ENCODE measurements around the gene MEF2C.

Gene MEF2C

GRCh38 chr5:88748666-88749065 is 134.3 kb downstream of the MEF2C start:
- intact Hi-C loops (cut with DNase I; ENCODE audit: low total_unique reads): no loop called here
- Histone ChIP-seq H3K4me1 (peaks cover 0 to 5% (median 2%) of the 10 kb centered on the region in 4 donors), H3K36me3 (peaks cover 45 to 49% (median 46%) of the 10 kb centered on the region in 3 donors), H3K9me3 (no peaks in the 10 kb centered on the region), H3K27ac (no peak overlapping the region), H3K4me3 (no peak overlapping the region), H3K27me3 (no peaks in the 10 kb centered on the region)
- DNase-seq: no peak
- TF ChIP-seq CTCF (IDR thresholded peaks at IDR 0.05): no peak

- Histone ChIP-seq H3K9me3 (no peaks in the 10 kb centered on the region), H3K36me3 (peaks cover 37 to 46% (median 39%) of the 10 kb centered on the region in 3 donors), H3K27ac (no peak overlapping the region), H3K4me1 (peaks cover 0 to 27% (median 5%) of the 10 kb centered on the region in 4 donors), H3K4me3 (no peak overlapping the region), H3K27me3 (no peaks in the 10 kb centered on the region)
- intact Hi-C loops (cut with DNase I; ENCODE audit: low total_unique reads): no loop called here
- no peak for DNase-seq
- no peak for TF ChIP-seq CTCF (IDR thresholded peaks at IDR 0.05)
Observed at GRCh38 chr5:88746438-88746882, 136.5 kb downstream of the MEF2C start.

GRCh38 chr5:88745093-88745696 is 137.8 kb downstream of the MEF2C start:
- Histone ChIP-seq H3K9me3 (no peaks in the 10 kb centered on the region), H3K36me3 (peaks cover 25 to 38% (median 27%) of the 10 kb centered on the region in 3 donors), H3K4me3 (no peak overlapping the region), H3K27me3 (no peaks in the 10 kb centered on the region), H3K4me1 (peaks cover 0 to 38% (median 5%) of the 10 kb centered on the region in 4 donors), H3K27ac (no peak overlapping the region)
- intact Hi-C loops (cut with DNase I; ENCODE audit: low total_unique reads): no loop called here
- DNase-seq: no peak
- TF ChIP-seq CTCF (IDR thresholded peaks at IDR 0.05): no peak

- Histone ChIP-seq H3K4me1 (peaks cover 0 to 55% (median 5%) of the 10 kb centered on the region in 4 donors), H3K36me3 (peaks cover 12 to 23% (median 16%) of the 10 kb centered on the region in 3 donors), H3K27me3 (no peaks in the 10 kb centered on the region), H3K4me3 (no peak overlapping the region), H3K27ac (peak overlapping the region in 1 of 2 donors; percentile 33), H3K9me3 (no peaks in the 10 kb centered on the region)
- intact Hi-C loops (cut with DNase I; ENCODE audit: low total_unique reads): no loop called here
- no peak for TF ChIP-seq CTCF (IDR thresholded peaks at IDR 0.05)
- DNase-seq: no peak
Observed at GRCh38 chr5:88743231-88743834, 139.7 kb downstream of the MEF2C start.

- DNase-seq: no peak
Observed at GRCh38 chr5:88741964-88742363, 141.0 kb downstream of the MEF2C start.

More at GRCh38 chr5:88741964-88742363, 141.0 kb downstream of the MEF2C start:
- intact Hi-C loops (cut with DNase I; ENCODE audit: low total_unique reads): no loop called here
- no peak overlapping the region for H3K4me3 ChIP-seq
- H3K9me3 ChIP-seq: no peaks in the 10 kb centered on the region
- TF ChIP-seq CTCF (IDR thresholded peaks at IDR 0.05): no peak
- no peaks in the 10 kb centered on the region for H3K27me3 ChIP-seq
- H3K27ac ChIP-seq: no peak overlapping the region
- peaks cover 6 to 14% (median 8%) of the 10 kb centered on the region in 3 donors for H3K36me3 ChIP-seq
- peaks cover 0 to 59% (median 5%) of the 10 kb centered on the region in 4 donors for H3K4me1 ChIP-seq
